GM23338 (cell line): Measurements from ENCODE around the gene RUSC1.

Experiments
- EZH2 ChIP-seq: fragments of 200-600 bp; sonication (generic); IDR thresholded peaks from one replicate; pipeline ENCODE4 v1.8.0; 2017; ENCODE audit warnings: antibody characterized with exemption, mild to moderate bottlenecking, low read depth; ENCODE audit not compliant: unreplicated experiment
- TF ChIP-seq, protein P1 (sequence below), 2 experiments: fragments of 200-600 bp in 1 of 2; sonication (generic) in 1 of 2; conservative IDR thresholded peaks; 2 replicates each; pipeline versions ENCODE4 v1.5.1 to v1.6.1; 2016 to 2017; ENCODE audit warnings: antibody characterized with exemption in 2 of 2, low read depth in 2 of 2, mild to moderate bottlenecking in 2 of 2, moderate library complexity in 1 of 2

DNA sequence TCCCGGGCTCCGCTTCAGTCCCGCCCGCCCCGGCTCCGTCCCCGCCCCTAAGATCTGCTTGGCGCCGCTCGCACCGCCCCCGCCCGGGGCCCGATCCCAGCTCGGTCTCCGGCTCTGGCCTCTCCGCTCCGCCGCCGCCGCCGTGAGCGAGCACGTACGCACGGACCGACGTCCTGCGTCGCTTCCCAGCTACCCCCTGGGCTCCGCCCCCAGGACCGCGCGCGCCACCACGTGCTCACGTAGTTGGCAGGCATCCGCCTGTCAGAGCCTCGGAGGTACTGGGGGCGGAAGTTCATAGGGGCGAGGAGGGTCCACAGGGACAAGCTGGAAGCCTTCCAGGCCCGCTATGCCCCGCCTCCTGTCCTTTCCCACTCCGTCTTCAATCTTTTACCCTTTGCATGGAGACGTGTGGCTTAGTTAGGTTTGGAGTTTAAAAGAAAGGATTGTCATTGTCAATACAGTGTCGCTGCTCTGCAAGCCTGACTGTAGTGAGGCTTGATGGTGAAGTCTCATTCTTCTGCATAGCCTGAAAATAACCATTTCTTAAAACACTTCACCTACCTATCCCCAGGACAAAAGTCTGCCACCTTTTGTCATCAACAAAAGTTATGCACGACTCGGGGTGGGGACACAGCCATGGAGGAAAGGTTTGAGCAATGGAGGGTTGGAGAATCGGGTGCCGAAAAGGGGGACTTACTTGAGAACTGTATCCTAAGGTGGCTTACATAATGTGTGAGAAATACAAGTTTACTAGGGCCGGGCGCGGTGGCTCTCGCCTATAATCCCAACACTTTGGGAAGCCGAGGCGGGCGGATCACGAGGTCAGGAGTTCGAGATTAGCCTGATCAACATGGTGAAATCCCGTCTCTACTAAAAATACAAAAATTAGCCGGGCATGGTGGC, 47.1 kb upstream of the RUSC1 start, which contains the start of gene CLK2:
- TF ChIP-seq, protein P1, sequence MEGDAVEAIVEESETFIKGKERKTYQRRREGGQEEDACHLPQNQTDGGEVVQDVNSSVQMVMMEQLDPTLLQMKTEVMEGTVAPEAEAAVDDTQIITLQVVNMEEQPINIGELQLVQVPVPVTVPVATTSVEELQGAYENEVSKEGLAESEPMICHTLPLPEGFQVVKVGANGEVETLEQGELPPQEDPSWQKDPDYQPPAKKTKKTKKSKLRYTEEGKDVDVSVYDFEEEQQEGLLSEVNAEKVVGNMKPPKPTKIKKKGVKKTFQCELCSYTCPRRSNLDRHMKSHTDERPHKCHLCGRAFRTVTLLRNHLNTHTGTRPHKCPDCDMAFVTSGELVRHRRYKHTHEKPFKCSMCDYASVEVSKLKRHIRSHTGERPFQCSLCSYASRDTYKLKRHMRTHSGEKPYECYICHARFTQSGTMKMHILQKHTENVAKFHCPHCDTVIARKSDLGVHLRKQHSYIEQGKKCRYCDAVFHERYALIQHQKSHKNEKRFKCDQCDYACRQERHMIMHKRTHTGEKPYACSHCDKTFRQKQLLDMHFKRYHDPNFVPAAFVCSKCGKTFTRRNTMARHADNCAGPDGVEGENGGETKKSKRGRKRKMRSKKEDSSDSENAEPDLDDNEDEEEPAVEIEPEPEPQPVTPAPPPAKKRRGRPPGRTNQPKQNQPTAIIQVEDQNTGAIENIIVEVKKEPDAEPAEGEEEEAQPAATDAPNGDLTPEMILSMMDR (conservative IDR thresholded peaks at IDR 0.05; ENCODE audit: low read depth in 2 of 2) = no peak; a peak in 1 of 4 replicates
- no peak for TF ChIP-seq EZH2
